Measurements from ENCODE around the gene CCL26.

- TF ChIP-seq CTCF (conservative IDR thresholded peaks at IDR 0.05) (no peak), ZFX (IDR thresholded peaks at IDR 0.05) (peak; percentile 50; the same call in 1 of the 2 replicates)
Measured at GRCh38 chr7:75738975-75739795, 32.8 kb downstream of the CCL26 start.

All from C4-2B (cell line).